ENCODE data around the gene C18orf32.

C18orf32 gene

GRCh38 chr18:49495480-49495879 lies 8.4 kb upstream of the C18orf32 start:
- DNase-seq (ENCODE audit: extremely low read depth, low read depth): no peak
- TF ChIP-seq, protein P1, sequence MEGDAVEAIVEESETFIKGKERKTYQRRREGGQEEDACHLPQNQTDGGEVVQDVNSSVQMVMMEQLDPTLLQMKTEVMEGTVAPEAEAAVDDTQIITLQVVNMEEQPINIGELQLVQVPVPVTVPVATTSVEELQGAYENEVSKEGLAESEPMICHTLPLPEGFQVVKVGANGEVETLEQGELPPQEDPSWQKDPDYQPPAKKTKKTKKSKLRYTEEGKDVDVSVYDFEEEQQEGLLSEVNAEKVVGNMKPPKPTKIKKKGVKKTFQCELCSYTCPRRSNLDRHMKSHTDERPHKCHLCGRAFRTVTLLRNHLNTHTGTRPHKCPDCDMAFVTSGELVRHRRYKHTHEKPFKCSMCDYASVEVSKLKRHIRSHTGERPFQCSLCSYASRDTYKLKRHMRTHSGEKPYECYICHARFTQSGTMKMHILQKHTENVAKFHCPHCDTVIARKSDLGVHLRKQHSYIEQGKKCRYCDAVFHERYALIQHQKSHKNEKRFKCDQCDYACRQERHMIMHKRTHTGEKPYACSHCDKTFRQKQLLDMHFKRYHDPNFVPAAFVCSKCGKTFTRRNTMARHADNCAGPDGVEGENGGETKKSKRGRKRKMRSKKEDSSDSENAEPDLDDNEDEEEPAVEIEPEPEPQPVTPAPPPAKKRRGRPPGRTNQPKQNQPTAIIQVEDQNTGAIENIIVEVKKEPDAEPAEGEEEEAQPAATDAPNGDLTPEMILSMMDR (IDR thresholded peaks at IDR 0.05; ENCODE audit: low read depth, low read length): no peak

GRCh38 chr18:49495076-49495475 lies 8.0 kb upstream of the C18orf32 start:
- no peak for DNase-seq (ENCODE audit: extremely low read depth, low read depth)
- TF ChIP-seq, protein P1 (IDR thresholded peaks at IDR 0.05; ENCODE audit: low read depth, low read length): no peak

- TF ChIP-seq, protein P1 (IDR thresholded peaks at IDR 0.05; ENCODE audit: low read depth, low read length): no peak
- no peak for DNase-seq (ENCODE audit: extremely low read depth, low read depth)
Observed at GRCh38 chr18:49494660-49495059, 7.6 kb upstream of the C18orf32 start.

DNA sequence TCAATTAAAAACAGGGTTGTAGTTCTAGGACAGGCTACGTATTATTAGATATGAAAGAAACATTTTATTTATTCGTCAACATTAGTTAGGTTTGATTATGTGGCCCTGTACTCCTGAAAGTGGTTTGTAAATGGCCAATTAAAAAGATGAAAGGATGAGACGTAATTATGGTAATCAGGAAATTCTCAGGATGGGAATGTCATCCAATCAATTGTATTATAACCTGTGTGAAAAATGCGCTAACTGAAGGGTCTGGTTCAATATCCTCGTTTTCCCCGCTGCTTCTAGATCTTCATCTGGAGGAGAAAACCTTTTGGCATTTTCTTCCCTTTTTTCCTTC lies 5.6 kb upstream of the C18orf32 start:
- DNase-seq (ENCODE audit: extremely low read depth, low read depth): no peak
- TF ChIP-seq, protein P1 (IDR thresholded peaks at IDR 0.05; ENCODE audit: low read depth, low read length): no peak

DNA sequence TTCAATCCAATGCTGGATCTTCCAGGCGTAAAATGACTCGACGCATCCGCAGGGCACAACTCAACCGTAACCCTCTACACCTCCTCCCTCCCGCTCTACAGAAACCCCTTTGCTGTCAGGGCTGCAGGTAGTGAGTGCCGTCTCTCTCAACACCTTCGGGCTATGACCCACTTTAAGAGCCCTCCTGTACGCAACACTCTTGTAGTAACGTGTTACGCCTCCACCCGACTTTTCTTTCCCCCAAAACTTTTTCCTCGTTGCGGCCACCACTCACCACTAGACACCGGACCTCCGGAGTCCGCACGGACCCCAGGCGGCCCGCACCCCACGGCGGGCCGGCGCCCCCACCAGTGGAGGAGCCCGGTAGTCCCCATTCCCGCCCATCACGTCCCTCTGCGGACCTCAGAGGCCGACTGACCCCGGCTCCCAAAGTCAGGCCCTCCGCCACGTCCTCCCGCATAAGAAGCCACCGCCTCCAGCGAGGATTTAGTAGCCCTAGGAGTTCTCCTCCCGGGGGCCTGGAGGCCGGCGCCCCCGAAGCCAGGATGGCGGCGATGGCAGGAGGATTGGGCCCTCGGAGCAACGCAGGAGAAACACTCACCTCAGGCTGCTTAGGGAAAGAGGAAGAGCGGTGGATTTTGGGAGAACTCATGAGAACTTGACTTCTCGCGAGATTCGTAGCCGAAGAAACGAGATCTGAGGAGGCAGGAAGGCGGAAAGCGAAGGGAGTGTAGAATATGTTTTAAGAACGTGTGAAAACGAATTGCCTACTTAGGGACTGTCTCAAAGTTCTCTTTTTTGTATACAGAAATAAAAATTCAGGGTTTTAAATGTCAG lies 5.0 kb upstream of the C18orf32 start, which contains the start of gene RPL17:
RPL17 (minus strand) TSS at position 609 of the 837 bp plus-strand sequence.
- TF ChIP-seq, protein P1 (IDR thresholded peaks at IDR 0.05; ENCODE audit: low read depth, low read length): no peak
- DNase-seq (ENCODE audit: extremely low read depth, low read depth): peak; percentile 99

DNA sequence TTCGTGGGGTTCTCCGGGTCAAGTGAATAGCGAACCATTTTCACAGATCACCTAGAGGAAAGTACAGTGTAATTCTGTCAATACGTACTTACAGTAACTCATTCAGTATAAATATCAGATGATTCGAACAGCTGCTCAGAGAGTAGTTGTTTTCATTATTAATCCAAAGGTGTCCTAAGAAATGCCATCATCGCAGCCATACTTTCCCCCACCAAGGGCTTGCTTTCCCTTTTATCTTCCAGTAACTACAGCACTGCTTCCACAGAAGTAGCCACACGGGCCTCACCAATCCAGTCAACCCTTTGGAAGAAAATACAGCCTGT lies 4.5 kb upstream of the C18orf32 start:
- no peak for DNase-seq (ENCODE audit: extremely low read depth, low read depth)
- TF ChIP-seq, protein P1 (IDR thresholded peaks at IDR 0.05; ENCODE audit: low read depth, low read length): no peak

DNA sequence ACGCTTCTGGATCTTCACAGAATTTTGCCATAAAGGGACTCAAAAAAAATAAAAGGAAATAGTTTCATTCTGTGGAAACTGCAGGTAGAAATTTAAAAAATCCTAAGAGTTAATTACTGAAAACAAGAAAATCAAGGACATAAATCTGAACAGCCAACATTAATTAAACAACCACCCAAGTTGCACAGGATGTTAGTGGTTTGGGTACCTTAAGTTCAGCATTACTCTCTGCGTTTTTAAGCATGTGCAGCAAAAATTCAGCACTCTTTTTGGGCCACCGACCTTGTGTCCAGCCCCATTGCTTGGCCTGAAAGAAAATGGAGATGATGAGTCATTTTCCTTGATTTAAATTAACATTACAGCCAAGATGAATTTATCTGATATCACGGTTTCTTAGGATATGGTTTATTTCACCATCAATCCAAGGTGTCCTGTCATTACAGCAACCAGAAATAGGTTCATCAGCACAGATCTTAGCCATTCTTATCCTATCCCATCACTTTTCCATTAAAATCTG lies 3.3 kb upstream of the C18orf32 start:
- no peak for DNase-seq (ENCODE audit: extremely low read depth, low read depth)
- TF ChIP-seq, protein P1 (IDR thresholded peaks at IDR 0.05; ENCODE audit: low read depth, low read length): no peak

All from AG09319 (cell line).